HG03139 (cell line): ENCODE measurements around the gene GRHL3.
A peak's percentile ranks its signal among the peaks of the same experiment; 100 is the strongest.

Experiments
- ATAC-seq: cut with Tn5 transposase; IDR thresholded peaks from one replicate; pipeline ENCODE4 v1.9.1; 2021; ENCODE audit not compliant: unreplicated experiment

Gene GRHL3

GRCh38 chr1:24366707-24367106 lies 47.5 kb downstream of the GRHL3 start:
- no peak for ATAC-seq

- no peak for ATAC-seq
These were observed 50.0 kb downstream of the GRHL3 start for GRCh38 chr1:24369199-24369598.

DNA sequence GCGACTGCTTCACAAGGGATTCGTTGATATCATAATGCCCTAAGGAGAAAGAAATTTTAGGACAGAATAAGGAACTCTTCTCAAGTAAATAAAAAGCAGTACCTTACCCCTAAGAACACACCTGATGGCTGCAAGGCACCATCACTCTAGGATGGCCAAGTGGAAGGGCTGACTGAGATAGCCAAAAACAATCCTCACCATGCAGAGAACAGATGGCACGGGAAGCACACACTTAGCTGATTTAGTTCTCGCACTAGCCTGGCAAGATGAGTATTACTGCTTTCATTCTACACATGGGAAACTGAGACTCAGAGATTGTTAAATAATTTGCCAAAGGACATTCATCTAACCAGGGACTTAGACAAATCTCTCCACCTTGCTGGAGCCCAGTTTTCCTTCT lies 50.6 kb downstream of the GRHL3 start:
- ATAC-seq, result no peak

DNA sequence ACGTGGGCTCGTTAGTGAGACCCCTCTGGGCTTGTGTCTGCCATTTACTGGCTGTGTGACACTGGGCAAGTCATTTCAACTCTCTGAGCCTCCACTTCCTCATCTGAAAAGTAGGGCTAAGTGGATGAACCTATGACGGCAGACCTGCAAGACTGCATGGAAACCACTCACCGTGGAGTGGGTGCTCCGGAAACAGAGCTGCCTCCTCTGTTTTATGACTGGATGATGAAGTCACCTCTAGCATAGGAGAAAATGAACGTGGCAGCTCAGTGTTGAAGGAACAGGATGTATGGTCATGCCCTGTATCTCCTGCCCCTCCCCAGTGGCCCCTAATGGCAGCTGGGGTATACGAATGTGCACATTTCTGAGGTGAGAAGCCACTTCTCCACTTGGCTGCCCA lies 53.9 kb downstream of the GRHL3 start:
- ATAC-seq, result no peak

GRCh38 chr1:24373710-24374109 lies 54.6 kb downstream of the GRHL3 start:
- ATAC-seq, result no peak

- ATAC-seq, result no peak
These were observed 56.0 kb downstream of the GRHL3 start for GRCh38 chr1:24374891-24375786.

GRCh38 chr1:24379733-24380315 lies 60.7 kb downstream of the GRHL3 start:
- ATAC-seq, result no peak

DNA sequence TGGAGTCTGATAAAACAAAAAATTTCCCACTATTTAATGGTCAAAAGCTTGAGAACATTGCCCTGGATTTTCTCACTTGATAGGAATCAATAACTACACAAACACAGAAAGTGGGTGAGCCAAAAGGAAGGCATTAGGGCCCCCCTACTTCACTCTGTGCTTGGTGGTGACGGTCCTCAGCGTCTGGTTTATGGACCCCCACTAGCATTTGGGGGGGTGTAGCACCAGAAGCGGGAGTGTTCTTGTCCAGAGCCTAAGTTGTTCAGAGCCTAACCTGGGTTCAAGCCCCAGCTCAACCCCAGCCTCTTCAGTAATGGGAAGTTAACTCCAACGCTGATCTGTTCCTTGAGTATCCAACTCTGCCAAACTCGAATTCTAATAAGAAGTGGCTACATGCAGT lies 61.4 kb downstream of the GRHL3 start:
- no peak for ATAC-seq

- no peak for ATAC-seq
These were observed 62.1 kb downstream of the GRHL3 start for GRCh38 chr1:24381256-24381655.

- no peak for ATAC-seq
These were observed 63.0 kb downstream of the GRHL3 start for GRCh38 chr1:24382165-24382577.

DNA sequence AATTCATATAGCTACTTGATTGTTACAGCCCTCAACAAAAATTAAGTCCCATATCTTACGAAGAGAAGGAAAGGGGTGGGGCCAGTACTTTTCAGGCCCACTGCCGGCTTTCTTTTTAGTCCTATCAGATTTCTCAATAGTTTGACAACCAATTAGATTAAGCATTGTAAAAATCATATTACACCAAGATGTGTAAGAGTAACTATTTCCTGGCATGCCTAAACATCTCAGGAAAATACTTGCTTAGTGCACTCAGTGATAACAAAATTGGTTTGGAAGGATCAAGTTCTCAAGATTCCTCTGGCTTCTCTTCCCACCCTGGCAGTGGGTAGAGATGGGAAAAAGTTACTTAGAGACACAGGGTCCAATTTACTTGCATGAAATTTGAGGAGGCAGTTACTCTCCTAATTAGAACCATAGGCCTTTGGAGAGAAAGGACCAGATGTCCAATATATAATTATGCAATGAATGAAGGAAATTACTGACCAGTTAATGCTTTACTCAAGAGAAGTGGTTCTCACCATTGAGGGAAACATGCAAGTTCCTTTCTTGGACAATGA lies 64.3 kb downstream of the GRHL3 start:
- ATAC-seq, result no peak

GRCh38 chr1:24384251-24385090 lies 65.3 kb downstream of the GRHL3 start:
- ATAC-seq, result no peak

DNA sequence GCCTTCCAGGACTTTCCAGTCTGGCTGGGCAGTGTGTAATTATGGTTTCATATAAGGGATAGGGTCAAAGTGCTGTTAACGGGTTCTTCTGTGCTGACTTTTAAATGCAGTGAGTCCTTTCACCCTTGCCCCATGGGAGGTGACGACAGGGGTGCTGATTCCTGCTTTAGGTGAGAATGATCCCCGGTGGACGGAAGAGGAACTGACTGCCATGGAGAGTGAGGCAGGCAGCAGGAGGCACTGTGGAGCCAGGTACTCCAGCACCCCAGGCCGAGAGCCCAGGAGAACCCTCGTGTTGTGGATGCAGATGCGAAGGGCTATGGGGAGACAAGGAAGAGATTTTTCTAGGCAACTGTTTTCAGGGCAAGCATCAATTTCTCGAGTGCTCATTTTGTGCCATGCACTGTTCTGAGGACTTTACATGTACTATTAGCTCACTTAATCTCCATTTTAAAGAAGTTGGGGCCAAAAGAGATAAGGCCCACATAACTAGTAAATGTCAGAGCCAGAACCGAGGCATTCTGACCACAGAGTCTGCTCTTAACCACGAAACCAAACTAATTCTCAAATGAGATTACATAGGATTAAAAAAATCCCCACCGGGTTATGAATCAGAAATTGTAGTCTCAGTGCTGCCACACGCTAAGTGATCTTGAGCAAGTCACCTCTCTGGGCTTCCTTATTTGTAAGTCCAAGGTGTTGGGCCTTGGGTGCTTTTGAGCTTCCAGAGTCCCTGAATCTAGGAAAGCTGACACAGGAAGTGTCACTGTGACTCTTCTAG lies 66.2 kb downstream of the GRHL3 start:
- no peak for ATAC-seq

DNA sequence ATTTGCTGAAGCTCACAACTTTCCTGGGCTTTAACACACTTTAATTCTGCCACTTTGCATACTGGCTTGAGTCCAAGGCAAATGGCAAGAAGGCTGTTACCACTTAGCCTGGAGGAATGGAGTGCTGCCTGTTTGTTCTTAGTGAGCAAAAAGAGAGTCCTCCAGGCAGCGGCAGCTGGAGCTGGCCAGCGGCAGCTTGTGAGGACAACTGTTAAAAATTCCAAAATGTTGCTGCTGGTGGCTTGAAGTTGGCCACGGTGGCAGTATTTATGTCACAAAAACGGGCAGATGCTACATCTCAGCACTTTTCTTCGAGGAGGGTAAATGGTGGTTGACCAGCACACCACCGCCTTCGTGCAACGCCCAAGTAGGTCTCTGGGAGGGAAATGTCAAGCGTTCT lies 67.1 kb downstream of the GRHL3 start:
- ATAC-seq, result no peak

DNA sequence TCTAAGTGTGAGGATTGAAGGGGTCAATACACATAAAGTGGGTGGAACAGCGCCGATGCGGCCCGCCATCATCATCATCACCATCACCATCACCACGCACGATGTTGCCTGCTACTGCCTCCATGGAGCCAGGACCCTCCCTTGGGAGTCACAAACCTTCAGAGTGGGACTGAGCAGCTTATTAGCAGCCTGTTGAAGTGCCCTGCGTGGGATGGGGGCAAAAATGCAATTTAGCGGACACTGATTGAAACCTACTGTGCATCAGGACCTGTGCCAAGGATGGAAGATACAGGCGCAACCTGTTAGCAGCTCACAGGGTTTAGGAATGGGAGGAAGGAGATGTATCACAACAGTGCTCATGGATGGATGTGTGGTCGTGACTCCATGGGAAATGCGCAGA lies 67.8 kb downstream of the GRHL3 start:
- no peak for ATAC-seq

GRCh38 chr1:24387636-24388175 lies 68.5 kb downstream of the GRHL3 start:
- no peak for ATAC-seq

GRCh38 chr1:24388331-24388885 lies 69.3 kb downstream of the GRHL3 start:
- no peak for ATAC-seq

GRCh38 chr1:24389231-24389678 lies 70.1 kb downstream of the GRHL3 start:
- ATAC-seq, result no peak

DNA sequence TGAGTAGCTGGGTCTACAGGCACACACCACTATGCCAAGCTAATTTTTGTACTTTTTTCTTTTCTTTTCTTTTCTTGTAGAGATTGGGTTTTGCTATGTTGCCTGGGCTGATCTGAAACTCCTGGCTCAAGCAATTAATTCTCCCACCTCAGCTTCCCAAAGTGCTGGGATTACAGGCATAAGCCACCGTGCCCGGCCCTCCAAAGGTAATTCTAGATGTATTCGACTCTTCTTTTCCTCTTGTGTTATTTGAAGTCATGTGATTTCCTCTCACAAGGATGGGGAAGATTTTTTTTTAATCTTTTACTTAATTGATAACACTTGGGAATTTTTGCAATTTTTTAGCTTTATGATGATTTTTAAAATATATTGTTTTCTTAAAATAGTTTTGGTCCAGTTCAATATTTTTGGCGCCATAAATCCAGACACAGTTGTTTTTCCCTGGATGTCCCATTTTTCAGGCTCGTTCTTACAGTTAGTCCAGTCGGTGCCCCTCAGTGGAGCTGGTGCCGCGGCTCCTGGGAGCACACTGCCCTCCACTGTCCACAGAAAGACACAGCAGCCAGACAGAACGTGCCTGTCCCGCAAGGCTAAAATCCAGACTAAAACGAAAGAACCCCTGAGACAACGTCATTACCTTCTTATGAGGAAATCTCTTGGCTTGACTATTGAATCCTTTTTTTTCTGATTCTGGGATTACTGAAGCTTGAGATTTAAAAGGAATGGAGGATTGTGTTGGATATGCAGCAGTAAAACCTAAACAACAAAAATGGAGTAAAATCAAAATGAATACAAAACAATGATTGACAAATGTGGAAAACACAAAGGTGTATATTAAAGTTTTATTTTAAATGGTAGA lies 72.0 kb downstream of the GRHL3 start:
- ATAC-seq, result peak; percentile 57
